SK-N-SH treated with all-trans-retinoic acid at 6 μM for 48 hours (cell line): ENCODE measurements around the gene PXDC1.

Source experiments
- BACH2 ChIP-seq: fragments of 250-450 bp; sonication (Bioruptor Pico); IDR thresholded peaks from 2 replicates; pipeline ENCODE4 v1.9.0; 2021; ENCODE audit warnings: mild to moderate bottlenecking, borderline replicate concordance
- CREB5 ChIP-seq: fragments of 250-450 bp; sonication (Bioruptor Pico); IDR thresholded peaks from 2 replicates; pipeline ENCODE4 v1.5.1; 2020; ENCODE audit warnings: low read depth, mild to moderate bottlenecking, moderate library complexity
- ISL1 ChIP-seq: fragments of 250-450 bp; sonication (Bioruptor Pico); IDR thresholded peaks from 2 replicates; pipeline ENCODE4 v2.1.2; 2022; ENCODE audit warnings: mild to moderate bottlenecking, moderate library complexity
- OSR1 ChIP-seq: fragments of 250-450 bp; sonication (Bioruptor Pico); IDR thresholded peaks from 2 replicates; pipeline ENCODE4 v1.8.0; 2022; ENCODE audit warnings: moderate library complexity, mild to moderate bottlenecking, inconsistent platforms
- PATZ1 ChIP-seq: fragments of 250-450 bp; sonication (Bioruptor Pico); IDR thresholded peaks from 2 replicates; pipeline ENCODE4 v1.8.0; 2020; ENCODE audit warnings: mild to moderate bottlenecking, moderate library complexity, borderline replicate concordance
- RARB ChIP-seq: fragments of 250-450 bp; sonication (Bioruptor Pico); IDR thresholded peaks from 2 replicates; pipeline ENCODE4 v1.8.0; 2021; ENCODE audit warnings: mild to moderate bottlenecking, moderate library complexity
- SNAI2 ChIP-seq: fragments of 250-450 bp; sonication (Bioruptor Pico); IDR thresholded peaks from 2 replicates; pipeline ENCODE4 v1.5.0; 2020; ENCODE audit warnings: mild to moderate bottlenecking, moderate library complexity
- TOX ChIP-seq: fragments of 250-450 bp; sonication (Bioruptor Pico); IDR thresholded peaks from 2 replicates; pipeline ENCODE4 v1.8.0; 2021; ENCODE audit warnings: mild to moderate bottlenecking, moderate library complexity, borderline replicate concordance
- ZFP30 ChIP-seq: fragments of 450-650 bp; formaldehyde crosslinking; IDR thresholded peaks from 2 replicates; pipeline ENCODE4 v1.5.0; 2022; ENCODE audit warnings: mild to moderate bottlenecking, moderate library complexity
- ZNF70 ChIP-seq: fragments of 450-650 bp; formaldehyde crosslinking; IDR thresholded peaks from 2 replicates; pipeline ENCODE4 v1.5.0; 2020; ENCODE audit warnings: mild to moderate bottlenecking, moderate library complexity
- ZNF8 ChIP-seq: fragments of 450-650 bp; formaldehyde crosslinking; IDR thresholded peaks from 2 replicates; pipeline ENCODE4 v1.5.0; 2020; ENCODE audit warnings: mild to moderate bottlenecking, moderate library complexity

- no peak for TF ChIP-seq ZNF8 (CRISPR knock-in tag)
- no peak for TF ChIP-seq PATZ1
- TF ChIP-seq SNAI2 (CRISPR knock-in tag): no peak
- no peak for TF ChIP-seq ZFP30 (CRISPR knock-in tag)
- no peak for TF ChIP-seq TOX (CRISPR knock-in tag)
- no peak for TF ChIP-seq RARB (CRISPR knock-in tag)
- no peak for TF ChIP-seq ZNF70 (CRISPR knock-in tag)
- TF ChIP-seq CREB5: no peak
- no peak for TF ChIP-seq ISL1
- TF ChIP-seq BACH2 (CRISPR knock-in tag): no peak
- TF ChIP-seq OSR1: no peak
These were observed 37.7 kb upstream of the PXDC1 start for GRCh38 chr6:3789018-3789895.
